Fibroblast of lung (primary cell): ENCODE data around the gene STXBP2. TPM values are rescaled to one million over a fixed set of nuclear protein-coding genes. Genes with fewer than 3 reads are reported as not detected.

Source experiments
- DNase-seq, 2 donors: peaks; one replicate each; pipeline versions ENCODE4 v3.0.0 to v3.0.0-alpha.2; 2010; ENCODE audit warnings: low read depth in 2 of 2
- H2AFZ ChIP-seq: 2 replicates; pipeline ENCODE4 v1.5.1; 2012; ENCODE audit warnings: low read length, control low read depth, inconsistent platforms
- H3K27ac ChIP-seq: 2 replicates; pipeline ENCODE4 v1.5.1; 2011; ENCODE audit warnings: low read length, control low read depth; ENCODE audit not compliant: insufficient read depth
- H3K27me3 ChIP-seq: 2 replicates; pipeline ENCODE4 v1.5.1; 2011; ENCODE audit warnings: mild to moderate bottlenecking, low read length; ENCODE audit not compliant: control insufficient read depth, insufficient read depth
- H3K36me3 ChIP-seq: 2 replicates; pipeline ENCODE4 v1.5.1; 2011; ENCODE audit warnings: low read length; ENCODE audit not compliant: control insufficient read depth, insufficient read depth
- H3K4me1 ChIP-seq: 2 replicates; pipeline ENCODE4 v1.5.1; 2011; ENCODE audit warnings: low read length; ENCODE audit not compliant: control insufficient read depth, insufficient read depth; ENCODE audit errors: extremely low read depth
- H3K4me2 ChIP-seq: 2 replicates; pipeline ENCODE4 v1.5.1; 2011; ENCODE audit warnings: low read length, control low read depth; ENCODE audit not compliant: insufficient read depth; ENCODE audit errors: extremely low read depth
- H3K4me3 ChIP-seq, 4 experiments: fragments of 200-600 bp in 1 of 4; sonication (generic) in 1 of 4; replicated peaks in 1 of 4; 2 replicates each; pipeline ENCODE4 v1.5.1; 2011 to 2016; ENCODE audit warnings: low read length in 4 of 4, low read depth in 3 of 4, mild to moderate bottlenecking in 3 of 4, control low read depth in 2 of 4, inconsistent platforms in 1 of 4, mixed read lengths in 1 of 4; ENCODE audit not compliant: insufficient read depth in 1 of 4; ENCODE audit errors: control extremely low read depth in 1 of 4
- H3K79me2 ChIP-seq: 2 replicates; pipeline ENCODE4 v1.5.1; 2012; ENCODE audit warnings: mild to moderate bottlenecking, low read length, inconsistent platforms; ENCODE audit not compliant: control insufficient read depth, insufficient read depth
- H3K9ac ChIP-seq: 2 replicates; pipeline ENCODE4 v1.5.1; 2011; ENCODE audit warnings: mild to moderate bottlenecking, low read length, control low read depth; ENCODE audit not compliant: insufficient read depth
- H3K9me3 ChIP-seq: 2 replicates; pipeline ENCODE4 v1.5.1; 2012; ENCODE audit warnings: low read depth, low read length; ENCODE audit not compliant: control insufficient read depth, insufficient read depth
- H4K20me1 ChIP-seq: 2 replicates; pipeline ENCODE4 v1.5.1; 2011; ENCODE audit warnings: low read length; ENCODE audit not compliant: control insufficient read depth, insufficient read depth; ENCODE audit errors: extremely low read depth
- EZH2 ChIP-seq: IDR thresholded peaks from 2 replicates; pipeline ENCODE4 v1.5.1; 2012; ENCODE audit warnings: low read length, control low read depth, mild to moderate bottlenecking; ENCODE audit errors: missing control alignments
- polyA plus RNA-seq, 2 donors: library from polyadenylated mRNA; depleted of rRNA in 1 of 2; stranded (reverse) in 1 of 2; unstranded in 1 of 2; fragments of >200 nt; gene quantifications; 2 replicates each; pipeline ENCODE4 v1.2.1, GENCODE V29; 2011 to 2012; ENCODE audit warnings: missing spikeins in 1 of 2
- total RNA-seq: library from RNA; depleted of rRNA; stranded (reverse); fragments of >200 nt; gene quantifications from 2 replicates; pipeline ENCODE4 v1.2.1, GENCODE V29; 2014
- TF ChIP-seq, protein P1 (sequence below), 2 donors: IDR thresholded peaks in 1 of 2; conservative IDR thresholded peaks in 1 of 2; 1 replicate in 1 of 2; 2 replicates in 1 of 2; pipeline ENCODE4 v1.5.1; 2011 to 2012; ENCODE audit warnings: low read length in 2 of 2, control low read depth in 1 of 2, inconsistent platforms in 1 of 2, low read depth in 1 of 2, mild to moderate bottlenecking in 1 of 2

The STXBP2 gene
- total and polyA plus RNA-seq, 2 donors (not counting 1 experiment from before 2014, with no cell fraction given): 4.6 TPM

DNA sequence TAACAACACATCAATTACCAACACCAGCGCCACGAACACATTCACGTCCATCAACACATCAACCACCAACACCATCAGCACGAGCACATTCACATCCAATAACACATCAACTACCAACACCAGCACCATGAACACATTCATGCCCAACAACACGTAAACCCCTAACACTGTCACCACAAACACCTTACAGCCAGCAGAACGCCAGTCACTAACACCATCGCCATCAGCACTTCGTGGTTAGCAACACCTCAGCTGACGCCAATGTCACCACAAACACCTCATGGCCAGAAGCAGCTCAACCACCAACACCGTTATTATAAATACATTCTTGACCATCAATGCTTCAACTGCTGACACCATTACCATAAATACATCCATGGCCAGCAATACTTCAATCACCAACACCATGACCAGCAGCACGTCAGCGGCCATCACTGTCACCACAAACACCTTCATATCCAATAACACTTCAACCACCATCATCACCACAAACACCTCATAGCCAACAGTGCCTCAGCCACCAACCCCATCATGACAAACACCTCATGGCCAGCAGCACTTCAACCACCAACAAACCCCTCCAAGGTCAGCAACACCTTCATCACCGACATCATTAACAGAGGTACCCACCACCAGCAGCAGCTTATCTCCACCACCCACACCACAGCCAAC is 55.6 kb downstream of the STXBP2 start:
- Histone ChIP-seq H3K27ac (no peak overlapping the region), H4K20me1 (no peaks in the 10 kb centered on the region), H3K79me2 (no peaks in the 10 kb centered on the region), H3K36me3 (no peaks in the 10 kb centered on the region), H3K4me2 (no peak overlapping the region), H2AFZ (no peak overlapping the region), H3K27me3 (no peaks in the 10 kb centered on the region), H3K9me3 (no peaks in the 10 kb centered on the region), H3K9ac (no peak overlapping the region), H3K4me1 (no peaks in the 10 kb centered on the region), H3K4me3 (no peak overlapping the region)
- TF ChIP-seq, protein P1, sequence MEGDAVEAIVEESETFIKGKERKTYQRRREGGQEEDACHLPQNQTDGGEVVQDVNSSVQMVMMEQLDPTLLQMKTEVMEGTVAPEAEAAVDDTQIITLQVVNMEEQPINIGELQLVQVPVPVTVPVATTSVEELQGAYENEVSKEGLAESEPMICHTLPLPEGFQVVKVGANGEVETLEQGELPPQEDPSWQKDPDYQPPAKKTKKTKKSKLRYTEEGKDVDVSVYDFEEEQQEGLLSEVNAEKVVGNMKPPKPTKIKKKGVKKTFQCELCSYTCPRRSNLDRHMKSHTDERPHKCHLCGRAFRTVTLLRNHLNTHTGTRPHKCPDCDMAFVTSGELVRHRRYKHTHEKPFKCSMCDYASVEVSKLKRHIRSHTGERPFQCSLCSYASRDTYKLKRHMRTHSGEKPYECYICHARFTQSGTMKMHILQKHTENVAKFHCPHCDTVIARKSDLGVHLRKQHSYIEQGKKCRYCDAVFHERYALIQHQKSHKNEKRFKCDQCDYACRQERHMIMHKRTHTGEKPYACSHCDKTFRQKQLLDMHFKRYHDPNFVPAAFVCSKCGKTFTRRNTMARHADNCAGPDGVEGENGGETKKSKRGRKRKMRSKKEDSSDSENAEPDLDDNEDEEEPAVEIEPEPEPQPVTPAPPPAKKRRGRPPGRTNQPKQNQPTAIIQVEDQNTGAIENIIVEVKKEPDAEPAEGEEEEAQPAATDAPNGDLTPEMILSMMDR (conservative IDR thresholded peaks at IDR 0.05 in 1 of 2, IDR thresholded peaks at IDR 0.05 in 1 of 2; ENCODE audit: low read depth in 1 of 2, low read length in 2 of 2): no peak
- TF ChIP-seq EZH2: no peak
- DNase-seq: no peak

DNA sequence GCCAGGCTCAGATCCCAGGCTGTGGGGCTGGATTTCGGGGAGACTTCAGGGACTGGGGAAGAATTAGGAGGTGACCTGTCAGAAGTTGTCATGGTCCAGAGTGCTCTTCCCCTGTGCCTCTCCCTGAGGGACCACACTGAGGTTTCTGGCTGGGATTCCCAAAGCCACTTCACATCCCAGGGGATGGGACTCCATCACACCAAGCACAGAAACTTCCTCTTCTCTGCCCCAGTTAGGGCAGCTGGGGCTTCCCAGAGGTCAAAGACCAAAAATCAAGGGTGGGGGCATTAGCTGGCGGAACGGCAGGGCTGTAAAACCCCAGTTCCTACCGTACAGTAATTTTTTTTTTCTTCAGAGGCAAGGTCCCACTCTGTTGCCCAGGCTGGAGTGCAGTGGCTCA is 57.6 kb downstream of the STXBP2 start:
- H3K36me3 ChIP-seq: no peaks in the 10 kb centered on the region
- H3K4me2 ChIP-seq: no peak overlapping the region
- H4K20me1 ChIP-seq: no peaks in the 10 kb centered on the region
- no peaks in the 10 kb centered on the region for H3K27me3 ChIP-seq
- no peak for DNase-seq
- TF ChIP-seq, protein P1 (conservative IDR thresholded peaks at IDR 0.05 in 1 of 2, IDR thresholded peaks at IDR 0.05 in 1 of 2; ENCODE audit: low read depth in 1 of 2, low read length in 2 of 2): no peak
- TF ChIP-seq EZH2: no peak
- no peak overlapping the region for H2AFZ ChIP-seq
- no peak overlapping the region for H3K27ac ChIP-seq
- no peaks in the 10 kb centered on the region for H3K79me2 ChIP-seq
- no peaks in the 10 kb centered on the region for H3K9me3 ChIP-seq
- H3K9ac ChIP-seq: no peak overlapping the region
- H3K4me1 ChIP-seq: no peaks in the 10 kb centered on the region
- no peak overlapping the region for H3K4me3 ChIP-seq

Other genes starting within 250 kb of the STXBP2 start
- gene PEX11G, start 148.1 kb upstream of the STXBP2 start, total RNA-seq: 3.8 and 3.9 TPM in 2 replicates
- gene PEX11G, start 148.1 kb upstream of the STXBP2 start, polyA plus RNA-seq: 1.2 and 1.5 TPM in 2 replicates
- gene ZNF358, start 121.0 kb upstream of the STXBP2 start, total RNA-seq: 16.2 and 16.7 TPM in 2 replicates
- 24.0 and 26.8 TPM in 2 replicates for gene ZNF358, start 121.0 kb upstream of the STXBP2 start, polyA plus RNA-seq
- 3.9 and 4.0 TPM in 2 replicates for gene MCOLN1, start 114.5 kb upstream of the STXBP2 start, total RNA-seq
- 15.1 and 20.5 TPM in 2 replicates for gene MCOLN1, start 114.5 kb upstream of the STXBP2 start, polyA plus RNA-seq
- 61.9 and 89.2 TPM in 2 replicates for gene PNPLA6, start 101.4 kb upstream of the STXBP2 start, total RNA-seq
- gene PNPLA6, start 101.4 kb upstream of the STXBP2 start, polyA plus RNA-seq: 20.9 and 34.2 TPM in 2 replicates
- not detected in 2 replicates for gene CAMSAP3, start 41.2 kb upstream of the STXBP2 start, total RNA-seq
- not detected in 2 replicates for gene CAMSAP3, start 41.2 kb upstream of the STXBP2 start, polyA plus RNA-seq
- gene XAB2, start 7.6 kb upstream of the STXBP2 start, total RNA-seq: 19.0 and 28.2 TPM in 2 replicates
- gene XAB2, start 7.6 kb upstream of the STXBP2 start, polyA plus RNA-seq: 12.5 and 16.5 TPM in 2 replicates
- gene PET100, start 7.3 kb upstream of the STXBP2 start, total RNA-seq: 15.7 and 16.9 TPM in 2 replicates
- 37.5 and 38.8 TPM in 2 replicates for gene PET100, start 7.3 kb upstream of the STXBP2 start, polyA plus RNA-seq
- not detected in 2 replicates for gene PCP2, start 3.4 kb upstream of the STXBP2 start, total RNA-seq
- not detected in 2 replicates for gene PCP2, start 3.4 kb upstream of the STXBP2 start, polyA plus RNA-seq
- gene RETN, start 31.9 kb downstream of the STXBP2 start, total RNA-seq: not detected in 2 replicates
- not detected in 2 replicates for gene RETN, start 31.9 kb downstream of the STXBP2 start, polyA plus RNA-seq
- gene MCEMP1, start 40.0 kb downstream of the STXBP2 start, total RNA-seq: not detected in 2 replicates
- not detected in 2 replicates for gene MCEMP1, start 40.0 kb downstream of the STXBP2 start, polyA plus RNA-seq
- gene TRAPPC5, start 43.7 kb downstream of the STXBP2 start, total RNA-seq: 49.6 and 103 TPM in 2 replicates
- 19.4 and 22.2 TPM in 2 replicates for gene TRAPPC5, start 43.7 kb downstream of the STXBP2 start, polyA plus RNA-seq
- not detected in 2 replicates for gene FCER2, start 65.0 kb downstream of the STXBP2 start, total RNA-seq
- not detected in 2 replicates for gene FCER2, start 65.0 kb downstream of the STXBP2 start, polyA plus RNA-seq
- gene CLEC4G, start 95.0 kb downstream of the STXBP2 start, total RNA-seq: not detected in 2 replicates
- gene CLEC4G, start 95.0 kb downstream of the STXBP2 start, polyA plus RNA-seq: not detected in 2 replicates
- not detected in 2 replicates for gene CD209, start 110.4 kb downstream of the STXBP2 start, total RNA-seq
- not detected in 2 replicates for gene CD209, start 110.4 kb downstream of the STXBP2 start, polyA plus RNA-seq
- gene CLEC4M, start 126.1 kb downstream of the STXBP2 start, total RNA-seq: not detected in 2 replicates
- gene CLEC4M, start 126.1 kb downstream of the STXBP2 start, polyA plus RNA-seq: not detected in 2 replicates
- 13.4 and 16.5 TPM in 2 replicates for gene EVI5L, start 193.1 kb downstream of the STXBP2 start, total RNA-seq
- 8.8 and 10.4 TPM in 2 replicates for gene EVI5L, start 193.1 kb downstream of the STXBP2 start, polyA plus RNA-seq
- gene PRR36, start 237.3 kb downstream of the STXBP2 start, total RNA-seq: under 0.01 TPM in 1 of 2 replicates, not detected in the other
- not detected in 2 replicates for gene PRR36, start 237.3 kb downstream of the STXBP2 start, polyA plus RNA-seq